Endometrium (tissue), 2 donors: Measurements from ENCODE around the gene OTUB1.

Experiments used
- FAIRE-seq: peaks from 2 replicates; lab custom pipeline; 2012; peaks lifted over from hg19 to GRCh38; lab: Jason Lieb, UNC
- donor health status: control.
- donor health status: control.

Gene OTUB1

DNA sequence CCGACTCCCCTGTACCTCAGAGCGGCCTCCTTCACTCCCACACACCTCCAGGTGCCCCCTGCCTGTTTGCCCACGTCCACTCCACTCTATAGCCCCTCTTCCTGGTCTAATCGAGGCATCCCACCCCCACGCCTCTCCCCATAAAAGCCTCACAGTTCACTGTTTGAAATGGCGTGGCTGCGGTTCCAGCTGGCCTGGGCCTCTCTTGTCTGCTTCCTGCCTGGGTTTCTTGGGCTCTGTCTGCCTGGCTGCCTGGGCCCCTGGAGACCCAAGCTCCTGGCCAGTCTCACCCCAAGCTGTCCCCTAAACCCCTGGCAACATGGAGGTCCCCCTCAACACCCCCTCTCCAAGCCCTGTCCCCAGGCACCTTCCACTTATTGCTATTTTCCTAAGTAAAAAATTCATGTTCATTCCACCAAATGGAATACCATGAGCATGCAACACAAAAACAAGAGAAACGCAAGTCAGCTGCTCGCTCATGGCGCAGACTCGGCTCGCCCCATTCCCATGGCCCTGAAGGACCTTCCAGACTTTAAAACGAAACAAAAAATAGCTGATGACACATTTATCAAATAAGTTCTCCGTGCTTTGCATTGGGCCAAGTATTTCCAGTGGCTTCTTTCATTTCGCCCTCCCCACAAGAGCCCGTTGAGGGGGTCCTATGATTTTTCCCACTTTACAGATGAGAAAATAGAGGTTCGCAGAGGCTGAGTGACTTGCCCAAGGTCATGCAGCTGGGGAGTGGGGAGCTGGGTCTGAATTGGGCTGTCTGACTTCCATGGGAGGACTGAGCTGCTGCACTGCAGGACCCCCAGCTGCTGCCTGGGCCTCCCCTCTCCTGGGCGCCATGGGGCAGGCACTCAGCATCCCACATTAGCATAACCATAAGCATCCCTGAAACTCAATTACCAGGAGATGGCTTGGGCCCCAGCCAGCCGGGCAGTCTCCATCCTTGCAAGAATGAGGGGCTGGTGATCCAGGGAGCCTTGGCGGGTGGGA lies 37.8 kb downstream of the OTUB1 start:
- FAIRE-seq, result no peak

DNA sequence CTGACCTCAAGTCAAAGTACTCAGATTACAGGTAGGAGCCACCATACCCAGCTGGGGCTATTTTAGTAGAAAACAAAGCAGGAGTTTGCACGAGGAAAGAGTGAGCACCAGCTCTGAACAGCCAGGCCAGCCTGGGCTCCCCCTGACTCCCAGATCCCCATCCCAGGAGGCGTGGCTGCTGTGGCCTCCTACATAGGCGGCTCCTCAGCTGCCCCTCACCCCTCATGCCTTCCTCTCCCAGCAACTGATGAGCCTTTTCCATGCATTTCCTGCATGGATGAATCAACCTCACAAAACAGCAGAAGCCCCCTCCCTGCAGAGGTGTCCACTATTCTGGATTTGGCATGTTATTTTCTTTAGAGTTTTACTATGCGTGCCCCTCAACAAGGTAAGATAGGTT lies 39.0 kb downstream of the OTUB1 start:
- no peak for FAIRE-seq

DNA sequence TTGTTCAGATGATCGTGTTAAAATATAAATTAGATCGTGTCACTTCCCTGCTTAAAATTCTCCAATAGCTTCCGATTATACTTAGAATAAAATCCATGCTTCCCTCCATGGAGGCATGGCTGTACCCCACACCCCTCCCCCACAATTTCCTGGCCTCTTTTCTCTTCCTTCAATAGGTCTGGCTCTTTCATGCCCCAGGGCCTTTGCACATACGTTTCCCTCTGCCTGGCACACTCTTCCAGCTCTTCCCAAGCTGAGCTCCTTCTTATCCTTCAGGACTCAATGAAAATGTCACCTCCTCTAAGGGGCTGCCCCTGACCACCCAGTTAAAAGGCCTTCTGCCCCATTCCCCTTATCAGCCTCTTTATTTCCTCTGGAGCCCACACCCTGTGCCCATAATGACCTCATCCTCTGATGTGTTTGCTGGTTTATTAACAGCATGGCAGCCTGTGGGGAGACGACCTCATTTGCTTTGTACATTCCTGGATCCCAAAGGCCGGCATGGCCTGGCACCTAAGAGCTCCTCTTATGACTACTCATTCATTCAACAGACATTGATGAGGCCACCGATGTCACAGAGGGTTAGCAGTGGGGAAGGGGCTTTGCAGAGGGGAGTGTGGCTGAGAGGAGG lies 40.5 kb downstream of the OTUB1 start:
- no peak for FAIRE-seq

DNA sequence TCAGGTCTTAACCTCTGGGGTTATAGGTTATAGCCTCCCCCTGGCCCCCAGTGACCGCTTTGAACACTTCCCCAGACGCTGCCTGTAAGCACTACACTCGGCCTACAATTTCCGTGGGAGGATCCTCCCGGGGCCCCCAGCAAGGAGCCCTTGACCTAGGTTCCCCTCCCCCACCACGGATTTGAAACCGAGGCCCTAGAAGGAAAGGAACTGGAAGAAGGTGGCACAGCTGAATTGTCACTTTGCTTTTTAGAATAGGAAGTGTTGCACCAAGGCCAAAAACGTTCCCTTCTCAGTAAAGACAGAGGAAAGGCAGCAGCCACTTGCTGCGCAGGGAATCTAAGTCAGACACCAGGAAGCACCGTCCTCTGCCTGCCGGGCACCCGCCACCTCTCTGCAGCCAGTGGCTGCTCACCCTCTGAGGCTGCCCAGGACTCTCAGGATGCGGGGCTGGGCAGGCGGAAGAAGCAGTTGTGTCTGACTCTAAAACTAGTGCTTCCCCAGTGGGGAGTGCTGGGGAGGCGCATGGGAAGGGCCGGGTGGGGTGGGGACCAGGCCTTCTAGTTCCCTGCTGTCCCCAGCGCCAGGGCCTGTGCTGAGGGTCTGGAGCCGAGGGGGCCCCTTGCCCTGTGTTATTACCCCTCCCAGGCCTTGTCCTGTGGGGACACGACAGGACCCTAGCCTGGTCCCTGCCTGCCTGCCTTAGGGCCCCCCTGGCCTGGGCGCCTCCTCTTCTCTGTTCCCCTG lies 41.6 kb downstream of the OTUB1 start:
- FAIRE-seq, result no peak

DNA sequence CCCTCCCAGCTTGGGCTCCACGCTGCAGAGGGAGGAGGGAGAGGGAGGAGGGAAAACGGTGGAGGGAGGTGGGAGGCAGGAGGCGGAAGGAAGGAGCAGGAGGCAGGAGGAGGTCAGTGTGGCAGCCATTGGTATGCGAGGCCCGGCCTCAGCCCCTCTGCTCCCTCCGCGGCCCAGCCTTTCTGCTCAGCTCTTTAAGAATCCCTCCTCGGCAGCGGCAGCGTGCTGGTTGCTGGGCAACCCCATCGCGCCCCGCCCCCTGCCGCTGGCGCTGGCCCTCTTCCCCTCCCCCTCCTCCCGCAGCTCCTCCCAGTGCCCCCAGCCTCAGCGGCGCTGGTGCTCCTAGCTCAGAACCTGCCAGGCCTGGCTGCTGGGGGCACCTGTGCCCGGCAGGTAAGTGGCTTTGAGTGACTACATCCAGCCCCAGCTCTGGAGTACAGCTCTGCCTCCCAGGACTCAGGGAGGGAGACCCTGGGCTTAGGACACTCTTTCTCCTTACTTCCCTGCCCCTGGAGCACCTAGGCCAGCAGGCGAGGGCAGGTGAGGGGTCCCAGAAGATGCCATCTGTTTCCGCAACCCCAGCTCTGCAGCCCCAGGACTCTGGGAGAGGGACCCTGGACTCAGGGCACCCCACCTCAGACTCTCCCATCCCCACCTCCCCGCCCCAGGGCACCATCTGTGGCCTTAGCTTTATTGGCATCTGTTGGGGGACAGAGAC lies 42.3 kb downstream of the OTUB1 start:
- no peak for FAIRE-seq

DNA sequence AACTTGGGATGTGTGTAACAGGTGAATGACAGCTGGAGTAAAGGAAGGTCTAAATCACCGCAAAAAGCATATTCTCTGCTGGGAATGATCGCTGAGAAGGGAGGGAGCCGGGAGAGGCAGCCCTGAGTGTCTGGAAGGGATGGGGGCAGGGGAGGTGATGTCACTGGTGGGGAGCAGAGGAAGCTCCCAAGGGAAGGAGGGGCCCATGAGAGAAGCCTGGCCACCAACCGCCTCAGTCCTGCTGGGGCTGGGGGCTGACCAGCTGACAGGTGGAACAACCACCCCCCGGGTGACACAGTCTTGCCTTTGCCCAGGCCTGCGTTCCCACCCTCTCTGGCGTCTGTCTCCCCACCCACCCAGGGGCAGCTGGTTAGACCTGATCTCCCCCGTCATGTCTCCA lies 43.5 kb downstream of the OTUB1 start:
- FAIRE-seq, result no peak

DNA sequence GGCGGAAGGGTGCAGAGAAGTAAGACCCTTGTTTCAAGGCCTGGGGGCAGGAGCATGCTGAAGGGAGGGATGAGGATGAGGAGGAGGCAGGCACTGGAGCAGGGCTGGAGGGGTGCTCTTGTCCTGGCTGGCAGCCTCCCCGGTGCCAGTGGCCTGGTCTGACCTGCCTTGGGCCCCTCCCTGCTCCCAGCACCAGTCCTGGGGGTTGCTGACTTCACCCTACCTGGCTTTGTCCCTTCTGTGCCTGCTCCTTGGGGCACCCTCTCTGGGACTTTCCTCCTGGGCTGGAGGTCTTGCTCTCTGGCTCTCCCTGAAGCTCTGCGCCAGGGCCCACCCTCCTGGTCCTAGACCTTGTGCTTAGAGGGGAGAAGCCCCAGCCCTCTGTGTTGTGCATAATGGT lies 44.8 kb downstream of the OTUB1 start:
- FAIRE-seq, result no peak

DNA sequence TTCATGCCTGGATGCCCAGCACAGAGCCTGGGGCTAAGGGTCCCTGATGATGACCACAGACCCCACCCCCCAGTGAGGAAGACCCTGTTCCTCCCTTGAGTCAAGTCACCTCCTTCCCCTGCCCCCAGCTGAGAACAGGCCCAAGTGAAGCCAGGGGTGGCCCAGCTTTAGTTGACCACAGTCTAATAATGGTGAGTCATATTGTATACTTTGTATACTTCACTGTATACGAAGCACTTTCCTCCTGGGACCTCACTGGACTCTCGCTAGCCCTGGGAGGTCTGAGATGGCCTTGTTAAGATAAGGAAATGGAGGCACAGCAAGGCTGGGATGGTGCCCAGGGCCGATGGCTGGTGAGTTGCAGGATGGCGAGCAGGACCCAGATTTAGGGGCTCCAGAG lies 45.8 kb downstream of the OTUB1 start:
- FAIRE-seq, result no peak

DNA sequence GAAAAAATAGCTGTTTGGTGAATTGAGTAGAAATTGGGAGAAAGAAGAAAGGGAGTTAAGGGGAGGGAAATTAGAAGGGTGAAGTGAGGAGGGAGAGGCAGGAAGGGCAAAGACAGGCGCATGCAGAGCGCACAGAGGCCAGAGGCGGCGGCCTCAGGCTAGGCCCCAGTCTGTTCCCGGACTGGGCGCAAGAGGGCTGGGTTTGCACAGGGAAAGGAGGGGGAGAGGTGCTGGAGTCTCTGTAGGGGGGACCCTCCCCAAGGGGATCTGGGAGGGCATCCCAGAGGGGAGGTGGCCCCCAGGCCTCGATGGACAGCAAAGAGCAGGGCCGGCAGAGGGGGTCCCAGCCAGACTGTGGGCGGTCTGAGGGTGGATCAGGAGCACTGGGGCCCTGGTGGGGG lies 48.2 kb downstream of the OTUB1 start:
- FAIRE-seq, result no peak

DNA sequence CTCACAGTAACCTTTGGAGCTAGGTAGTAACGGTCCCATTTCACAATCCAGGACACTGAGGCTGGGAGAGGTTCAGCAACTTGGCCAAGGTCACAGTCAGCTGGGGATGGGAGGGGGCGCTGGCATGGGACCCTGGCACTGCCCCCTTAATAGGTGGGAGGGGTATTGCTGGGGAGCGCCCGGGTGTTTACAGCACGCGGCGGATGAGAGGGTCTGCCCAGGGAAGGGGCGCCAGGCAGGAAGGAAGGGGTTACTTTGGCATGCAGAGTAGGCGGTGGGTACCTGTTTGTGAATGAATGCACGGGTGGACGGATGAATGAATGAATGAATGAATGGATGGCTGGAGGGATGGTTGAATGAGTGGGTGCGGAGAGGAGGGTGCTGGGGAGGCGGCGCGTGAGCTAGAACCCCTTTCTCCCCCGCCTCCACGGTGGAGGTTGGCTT lies 48.9 kb downstream of the OTUB1 start:
- no peak for FAIRE-seq

DNA sequence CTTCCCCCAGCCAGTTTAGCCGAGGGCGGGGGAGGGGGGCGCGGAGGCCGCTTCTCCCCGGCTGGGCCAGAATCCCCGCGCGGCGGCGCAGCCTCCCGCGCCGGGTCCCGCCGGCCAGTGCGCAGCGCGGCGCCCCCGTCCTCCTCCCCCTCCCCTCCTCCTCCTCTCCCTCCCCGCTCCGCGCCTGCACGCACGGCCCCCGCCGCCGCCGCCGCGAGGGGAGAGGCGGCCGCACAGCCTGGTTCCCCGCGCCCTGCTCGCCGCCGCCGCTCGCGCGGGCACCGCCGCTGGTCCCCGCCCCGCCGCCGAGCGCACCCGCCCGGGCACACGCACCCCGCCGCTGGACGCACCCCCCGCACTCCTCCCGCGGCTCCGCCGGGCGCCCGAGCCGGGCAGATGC lies 49.3 kb downstream of the OTUB1 start, which contains the start of gene FLRT1:
Gene FLRT1, plus strand, starts transcription at position 356 of the 400 bp plus-strand sequence. CDS start 80,337 bp downstream, outside the sequence.
- no peak for FAIRE-seq

DNA sequence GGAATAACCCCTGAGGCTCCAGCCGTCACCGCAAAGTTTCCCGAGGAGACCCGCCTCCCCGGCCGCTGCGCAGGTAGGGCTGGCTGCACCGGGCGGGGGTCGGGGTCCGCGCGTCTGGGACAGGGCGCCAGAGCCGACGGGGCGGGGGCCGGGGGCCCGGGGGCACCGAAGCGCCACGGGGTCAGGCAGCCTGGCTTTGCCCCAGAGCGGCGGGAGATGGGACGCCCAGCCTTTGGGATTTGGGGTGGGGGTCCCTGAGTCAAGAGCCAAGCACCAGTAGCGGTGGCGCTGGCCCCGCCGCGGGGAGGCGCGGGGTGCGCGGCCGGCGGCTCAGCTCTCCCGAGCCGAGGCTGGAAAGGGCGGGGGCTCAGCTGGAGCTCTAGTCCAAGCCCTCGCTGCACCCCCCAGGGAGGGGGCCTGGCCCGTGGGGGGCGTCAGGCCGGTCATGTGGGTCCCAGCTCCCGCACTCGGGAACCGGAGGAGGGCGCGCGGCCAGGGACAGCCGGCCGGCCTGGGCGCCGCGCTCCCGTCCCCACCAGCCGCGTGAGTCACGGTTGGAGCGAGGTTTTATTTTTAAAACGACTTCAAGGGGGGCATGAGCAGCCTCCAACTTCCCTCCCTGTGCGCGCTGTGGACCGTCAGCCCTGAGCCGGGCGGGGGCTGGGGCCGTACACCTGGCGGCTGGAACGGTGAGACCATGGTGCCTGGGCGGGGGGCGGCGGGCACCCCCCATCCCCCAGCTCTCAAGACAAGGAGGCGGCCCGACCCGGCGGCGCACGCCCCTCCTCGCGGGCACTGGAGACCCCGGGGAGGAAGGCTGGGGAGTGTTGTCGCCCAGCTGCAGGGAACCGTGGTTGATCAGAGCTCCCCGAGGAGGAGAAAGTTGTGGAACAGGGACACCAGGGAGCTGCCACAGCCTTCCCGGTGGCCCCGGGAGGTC lies 50.1 kb downstream of the OTUB1 start:
- no peak for FAIRE-seq

DNA sequence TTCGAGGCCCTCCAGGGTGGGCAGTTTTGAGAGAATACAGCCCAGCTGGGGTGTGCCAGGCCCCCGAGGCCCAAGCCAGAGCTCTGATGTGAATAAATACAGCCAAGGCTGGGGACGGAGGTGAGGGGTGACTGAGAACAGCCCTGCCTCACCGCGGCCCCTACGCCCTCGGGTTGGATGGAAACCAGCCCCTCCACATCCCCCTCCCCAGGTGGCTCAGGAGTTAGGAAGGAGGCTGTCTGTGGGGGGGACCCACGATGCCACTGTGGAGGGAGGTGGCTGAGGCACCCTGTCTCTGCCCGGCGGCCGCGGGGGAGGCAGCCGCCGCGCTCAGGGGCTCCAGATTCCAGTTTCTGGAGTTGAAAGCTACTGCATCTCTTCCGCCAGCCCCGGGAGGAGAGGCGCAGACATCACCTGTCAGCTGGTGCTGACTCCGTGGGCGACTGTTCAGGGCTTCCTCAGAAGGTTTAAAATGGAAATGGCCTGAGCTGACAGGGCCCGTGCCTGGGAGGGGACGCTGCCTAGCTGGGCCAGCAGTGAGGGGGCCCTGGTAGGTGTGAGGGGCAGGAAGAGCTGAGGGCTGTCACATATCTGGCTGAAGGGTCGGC lies 50.9 kb downstream of the OTUB1 start:
- no peak for FAIRE-seq

DNA sequence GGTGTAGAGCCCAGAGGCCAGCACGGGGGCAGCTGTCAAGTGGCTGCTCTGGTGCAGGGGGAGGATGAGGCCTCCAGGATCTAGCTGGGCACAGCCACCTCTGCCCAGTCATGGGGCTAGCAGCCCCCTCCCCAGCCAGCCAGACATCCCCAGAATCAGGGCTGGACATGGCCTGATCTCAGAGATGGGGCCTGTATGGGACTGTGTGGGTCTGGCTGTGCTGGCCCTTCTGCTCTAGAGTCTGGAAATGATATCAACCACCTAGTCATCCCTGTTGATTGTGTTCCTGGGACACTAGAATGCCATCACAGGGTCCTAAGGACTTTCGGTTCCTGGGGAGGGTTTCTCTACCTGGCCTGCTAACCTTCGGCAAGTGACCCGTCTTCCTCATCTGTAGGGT lies 52.3 kb downstream of the OTUB1 start:
- FAIRE-seq, result no peak

DNA sequence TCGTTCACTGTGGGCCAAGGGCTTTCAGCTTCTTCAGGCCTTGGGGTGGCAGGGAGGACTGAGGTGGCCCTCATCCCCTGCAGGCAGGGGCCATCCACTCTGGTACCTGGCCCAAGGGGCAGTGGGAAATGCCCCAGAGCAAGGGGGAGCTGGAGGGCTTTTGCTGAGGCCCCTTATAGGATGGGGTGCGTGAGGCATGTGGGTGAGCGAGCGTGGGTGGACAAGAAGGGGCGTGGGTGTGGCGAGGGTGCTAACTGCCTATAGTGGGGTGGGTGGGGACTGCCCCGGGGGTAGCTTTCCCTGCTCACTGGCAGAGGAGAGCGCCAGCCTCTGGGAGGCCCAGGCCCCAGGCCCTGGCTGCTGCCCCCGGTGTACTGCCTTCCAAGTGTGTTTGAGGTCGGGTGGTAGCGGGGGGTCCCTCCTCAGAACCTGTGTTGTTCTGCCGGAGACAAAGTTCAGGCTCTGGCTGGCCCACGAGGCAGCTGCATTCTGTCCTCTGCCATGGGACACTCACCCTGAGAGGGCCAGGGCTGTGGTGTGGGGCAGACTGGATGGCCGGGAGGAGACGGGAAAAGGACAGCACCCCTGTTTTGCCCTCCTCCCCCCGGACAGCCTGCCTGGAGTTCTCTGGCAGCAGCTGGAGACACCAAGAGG lies 52.9 kb downstream of the OTUB1 start:
- no peak for FAIRE-seq

DNA sequence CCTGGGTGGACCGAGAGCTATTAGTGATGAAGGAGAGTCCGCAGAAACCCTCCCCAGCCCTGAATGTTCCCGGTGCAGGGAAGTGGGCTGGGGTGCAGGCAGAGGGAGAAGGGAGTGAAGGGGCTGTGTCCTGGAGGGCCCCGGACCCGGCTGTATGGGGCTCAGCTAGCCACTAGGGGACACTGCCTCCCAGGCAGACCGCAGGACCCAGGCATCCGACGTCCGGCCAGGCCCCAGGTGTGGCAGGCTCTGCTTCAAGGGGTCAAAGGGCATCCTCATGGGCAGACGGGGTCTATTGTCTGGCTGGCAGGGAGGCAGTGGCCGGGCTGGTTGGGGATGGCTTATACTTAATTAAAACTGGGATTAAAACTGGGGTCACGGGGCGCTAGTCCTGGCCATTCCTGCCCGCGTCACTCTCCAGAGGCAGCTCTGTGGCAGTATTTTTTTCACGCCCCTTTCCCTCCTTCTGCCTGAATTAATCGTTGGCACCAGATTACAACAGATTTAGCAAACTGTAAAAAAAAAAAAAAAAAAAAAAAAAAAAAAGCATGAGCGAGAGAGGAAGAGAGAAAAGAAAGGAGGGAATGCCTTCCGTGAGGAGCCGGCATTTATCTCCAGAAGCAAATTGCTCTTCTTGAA lies 54.6 kb downstream of the OTUB1 start:
- no peak for FAIRE-seq

DNA sequence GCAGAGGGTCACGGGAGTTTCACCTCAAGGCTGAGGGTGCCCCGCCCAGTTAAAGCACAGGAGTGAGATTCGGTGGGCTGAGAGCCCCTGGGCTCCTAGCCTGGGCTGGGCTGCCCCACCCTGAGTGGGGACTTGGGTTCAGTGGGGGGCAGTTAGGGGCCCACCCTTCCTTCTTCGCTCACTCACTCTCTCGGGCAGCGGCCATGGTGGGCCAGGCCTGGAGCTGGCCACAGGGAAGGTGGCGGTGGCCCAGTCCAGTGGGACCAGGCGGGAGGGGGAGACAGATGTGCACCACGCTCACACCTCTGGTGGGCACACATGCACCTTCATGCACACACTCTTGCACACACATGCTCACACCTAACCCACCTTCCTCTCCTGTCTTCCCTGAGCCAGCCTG lies 55.6 kb downstream of the OTUB1 start:
- no peak for FAIRE-seq

DNA sequence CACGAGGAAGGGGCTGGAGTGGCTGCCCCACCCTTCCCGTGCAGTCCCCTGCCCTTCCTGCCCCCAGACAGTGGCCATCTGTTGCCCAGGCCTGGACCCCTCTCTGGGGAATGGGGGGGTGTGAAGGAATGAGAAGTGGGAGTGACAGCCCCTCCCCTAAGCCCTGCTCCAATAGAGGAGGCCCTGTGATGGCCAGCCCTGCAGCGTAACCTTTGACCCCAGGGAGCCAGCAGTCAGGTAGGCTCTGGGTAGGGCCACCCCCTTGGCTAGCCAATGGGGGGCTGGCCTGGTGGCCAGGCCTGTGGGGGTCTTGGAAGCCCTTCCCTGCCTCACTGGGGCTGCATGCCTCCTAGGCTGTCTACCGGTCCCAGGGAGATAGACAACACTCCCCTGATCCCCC lies 56.1 kb downstream of the OTUB1 start:
- no peak for FAIRE-seq

DNA sequence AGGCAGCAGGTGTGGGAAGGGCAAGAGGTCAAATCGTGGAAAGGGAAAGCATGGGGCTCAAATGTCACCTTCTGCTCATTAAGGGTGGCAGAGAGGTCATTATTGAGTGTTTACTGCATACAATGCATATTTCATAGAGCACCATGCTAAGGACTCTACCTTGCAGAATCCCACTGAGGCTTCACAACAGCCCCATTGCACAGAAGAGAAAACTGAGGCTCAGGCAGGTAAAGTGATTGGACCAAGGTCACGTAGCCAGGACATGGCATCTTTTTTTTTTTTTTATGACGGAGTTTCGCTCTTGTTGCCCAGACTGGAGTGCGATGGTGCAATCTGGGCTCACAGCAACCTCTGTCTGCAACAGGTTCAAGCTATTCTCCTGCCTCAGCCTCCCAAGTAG lies 57.3 kb downstream of the OTUB1 start:
- FAIRE-seq, result no peak
